HG02973 (cell line): ENCODE results near the gene PSMG3.

ENCODE experiments used
- ATAC-seq: cut with Tn5 transposase; IDR thresholded peaks from one replicate; pipeline ENCODE4 v1.9.1; 2021; ENCODE audit warnings: moderate library complexity; ENCODE audit not compliant: unreplicated experiment

PSMG3 gene

DNA sequence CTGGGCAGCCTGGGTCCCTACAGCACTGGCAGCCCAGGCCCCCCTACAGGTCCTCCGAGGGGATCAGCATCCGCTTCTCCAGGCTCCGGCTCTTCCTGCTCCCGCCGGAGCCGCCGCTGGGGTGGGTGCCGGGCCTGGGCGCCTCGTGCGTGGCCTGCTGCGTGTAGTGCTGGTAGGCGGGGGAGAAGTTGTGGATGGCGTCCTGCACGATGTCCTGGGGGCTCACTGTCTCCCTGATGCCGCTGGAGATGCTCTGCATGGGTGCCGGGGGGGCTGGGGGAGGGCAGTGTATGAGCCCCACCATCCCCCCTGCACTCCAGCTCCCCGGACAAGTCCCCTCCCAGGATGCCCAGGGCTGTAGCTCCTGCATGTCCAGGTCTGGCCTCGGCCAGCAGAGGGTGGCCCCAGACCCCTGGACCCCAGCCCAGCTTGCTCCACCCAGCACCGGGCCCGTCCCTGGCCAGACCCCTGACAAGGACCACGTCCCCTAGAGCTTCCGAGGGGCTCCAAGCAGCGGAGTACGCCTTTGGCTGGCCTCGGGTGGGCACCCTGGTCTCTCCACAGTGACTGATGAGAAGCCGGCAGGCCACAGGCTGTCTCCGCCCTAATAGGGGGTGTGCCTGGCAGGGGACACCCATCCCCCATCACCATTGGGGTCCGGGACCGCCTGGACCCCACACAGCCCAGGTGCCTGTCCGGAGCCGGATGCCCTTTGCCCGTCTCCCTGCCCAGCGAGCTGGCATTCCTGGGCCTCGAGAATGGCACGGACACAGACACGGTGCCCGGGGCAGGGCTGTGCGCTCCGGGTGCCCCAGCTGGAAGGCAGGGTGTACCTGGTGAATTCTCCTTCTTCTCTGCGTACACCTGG is 22.7 kb downstream of the PSMG3 start:
- no peak for ATAC-seq

- no peak for ATAC-seq
Observed at GRCh38 chr7:1546274-1546908, 23.4 kb downstream of the PSMG3 start.

GRCh38 chr7:1545417-1546246 is 24.2 kb downstream of the PSMG3 start:
- ATAC-seq: no peak

GRCh38 chr7:1544896-1545416 is 24.9 kb downstream of the PSMG3 start:
- ATAC-seq: no peak

DNA sequence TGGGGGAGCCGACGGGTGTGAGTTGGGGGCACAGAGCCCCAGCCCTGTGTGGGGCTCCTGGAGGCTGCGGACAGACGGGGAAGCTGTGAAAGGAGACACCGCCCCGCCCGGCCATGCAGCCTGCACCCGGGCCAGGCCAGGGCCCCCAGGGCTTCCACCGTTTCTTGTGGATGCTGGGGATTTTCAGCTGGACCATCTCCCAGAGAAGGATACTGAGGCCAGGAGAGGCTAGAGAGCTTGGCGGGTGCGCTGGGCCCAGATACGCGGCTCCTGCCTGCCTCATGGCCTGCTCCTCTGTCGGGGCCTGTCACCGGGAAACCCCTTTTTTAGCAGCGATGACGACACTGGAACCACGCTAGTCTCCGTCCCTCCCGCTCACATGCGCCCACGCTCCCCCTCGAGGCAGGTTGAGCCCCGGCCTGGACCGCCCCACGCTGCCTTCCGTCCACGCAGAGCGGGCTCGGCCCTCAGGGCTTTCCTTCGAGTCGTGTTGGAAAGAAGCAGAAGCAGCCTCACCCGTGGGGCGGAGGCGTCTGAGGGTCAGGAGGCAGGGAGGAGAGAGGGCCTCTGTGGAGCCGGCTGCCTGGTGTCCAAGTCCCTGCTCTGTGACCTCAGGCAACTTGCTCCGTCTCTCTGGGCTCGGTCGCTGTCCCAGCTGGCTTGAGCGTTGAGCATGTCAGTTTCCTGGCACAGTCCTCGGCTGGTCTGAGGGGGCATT is 25.5 kb downstream of the PSMG3 start:
- ATAC-seq: no peak

GRCh38 chr7:1543826-1544177 is 26.0 kb downstream of the PSMG3 start:
- ATAC-seq: no peak

DNA sequence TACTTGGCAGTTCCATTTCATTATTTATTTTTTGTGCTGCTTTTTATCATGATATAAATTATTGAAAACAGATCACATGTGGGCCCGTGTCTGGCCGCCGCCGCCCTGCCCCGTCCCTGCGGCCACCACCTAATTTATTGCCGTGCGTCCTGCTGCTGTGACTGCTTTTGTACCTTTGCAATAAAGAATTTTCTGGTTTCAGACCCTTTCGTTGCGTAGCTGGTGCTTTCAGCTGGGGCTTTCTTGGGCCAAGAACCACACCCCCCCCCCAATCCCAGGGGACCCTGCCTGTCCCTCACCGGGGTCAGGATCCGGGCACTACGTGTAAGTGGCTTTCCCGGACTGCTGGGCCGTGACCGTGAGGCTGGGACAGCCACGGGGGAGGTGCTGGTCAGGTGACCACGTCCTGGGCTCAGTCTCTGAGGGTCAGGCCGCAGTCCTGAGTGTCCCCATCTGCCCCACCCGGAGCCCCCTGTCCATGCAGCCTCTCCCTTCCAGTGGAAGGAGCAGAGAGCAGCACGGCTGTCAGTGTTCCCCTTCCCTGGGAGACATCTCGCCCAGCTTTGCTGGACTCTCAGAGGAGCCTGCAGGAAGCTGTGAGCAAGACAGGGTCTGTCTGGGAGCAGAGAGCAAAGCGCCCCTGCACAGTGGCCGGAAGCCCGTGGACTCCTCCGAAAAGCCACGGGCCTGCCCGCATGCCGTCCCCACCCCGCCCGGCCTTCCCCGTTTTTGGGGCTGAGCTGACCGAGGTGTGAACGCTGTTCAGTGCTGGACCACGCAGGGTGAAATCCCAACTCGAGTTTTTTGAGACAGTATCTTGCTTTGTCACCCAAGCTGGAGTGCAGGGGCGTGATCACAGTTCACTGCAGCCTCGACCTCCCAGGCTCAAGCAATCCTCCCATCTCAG is 26.7 kb downstream of the PSMG3 start:
- no peak for ATAC-seq

DNA sequence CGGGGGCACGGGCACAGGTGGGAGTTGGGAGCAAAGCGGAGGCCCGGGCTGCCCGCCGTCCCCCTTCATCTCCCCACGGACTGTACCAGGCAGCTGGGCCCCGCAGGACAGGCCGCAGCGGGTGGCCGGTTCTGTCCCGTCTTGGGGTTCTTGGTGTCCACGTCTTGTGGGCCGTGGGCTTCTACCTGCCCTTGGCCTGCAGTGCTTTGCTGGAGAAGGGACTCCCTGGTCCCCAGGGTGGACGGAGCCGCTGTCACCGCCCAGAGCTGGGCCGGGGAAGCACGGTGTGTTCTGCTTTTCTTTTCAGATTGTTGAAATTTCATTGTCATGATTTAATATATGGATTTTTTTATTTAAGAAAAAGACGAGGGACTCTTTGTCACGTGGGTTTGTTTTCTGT is 27.5 kb downstream of the PSMG3 start:
- ATAC-seq: no peak

- ATAC-seq: no peak
Observed at GRCh38 chr7:1541431-1542162, 28.2 kb downstream of the PSMG3 start.

DNA sequence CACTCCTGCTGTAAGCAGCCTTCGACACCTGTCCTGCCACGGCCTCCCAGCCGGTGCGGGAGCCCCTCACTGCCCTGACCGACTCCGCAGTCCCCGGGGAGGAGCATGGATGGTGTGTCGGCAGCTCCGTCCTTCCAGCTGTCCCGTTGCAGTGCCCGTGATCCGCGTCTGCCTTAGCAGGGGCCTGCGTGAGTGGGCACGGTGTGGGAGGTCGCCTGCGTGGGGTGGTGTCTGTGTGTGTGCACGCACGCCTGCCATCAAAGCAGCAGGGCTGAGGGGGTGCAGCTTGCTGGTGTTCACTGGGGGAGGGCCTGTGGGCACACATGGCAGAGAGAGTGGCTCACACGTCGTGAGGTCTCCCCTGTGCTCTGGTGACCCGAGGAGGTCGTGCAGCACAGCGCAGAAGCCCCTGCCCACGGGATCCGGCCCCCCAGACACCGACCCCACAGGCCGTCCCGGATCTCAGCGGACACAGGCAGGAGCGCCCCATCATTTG is 29.0 kb downstream of the PSMG3 start:
- ATAC-seq: no peak

DNA sequence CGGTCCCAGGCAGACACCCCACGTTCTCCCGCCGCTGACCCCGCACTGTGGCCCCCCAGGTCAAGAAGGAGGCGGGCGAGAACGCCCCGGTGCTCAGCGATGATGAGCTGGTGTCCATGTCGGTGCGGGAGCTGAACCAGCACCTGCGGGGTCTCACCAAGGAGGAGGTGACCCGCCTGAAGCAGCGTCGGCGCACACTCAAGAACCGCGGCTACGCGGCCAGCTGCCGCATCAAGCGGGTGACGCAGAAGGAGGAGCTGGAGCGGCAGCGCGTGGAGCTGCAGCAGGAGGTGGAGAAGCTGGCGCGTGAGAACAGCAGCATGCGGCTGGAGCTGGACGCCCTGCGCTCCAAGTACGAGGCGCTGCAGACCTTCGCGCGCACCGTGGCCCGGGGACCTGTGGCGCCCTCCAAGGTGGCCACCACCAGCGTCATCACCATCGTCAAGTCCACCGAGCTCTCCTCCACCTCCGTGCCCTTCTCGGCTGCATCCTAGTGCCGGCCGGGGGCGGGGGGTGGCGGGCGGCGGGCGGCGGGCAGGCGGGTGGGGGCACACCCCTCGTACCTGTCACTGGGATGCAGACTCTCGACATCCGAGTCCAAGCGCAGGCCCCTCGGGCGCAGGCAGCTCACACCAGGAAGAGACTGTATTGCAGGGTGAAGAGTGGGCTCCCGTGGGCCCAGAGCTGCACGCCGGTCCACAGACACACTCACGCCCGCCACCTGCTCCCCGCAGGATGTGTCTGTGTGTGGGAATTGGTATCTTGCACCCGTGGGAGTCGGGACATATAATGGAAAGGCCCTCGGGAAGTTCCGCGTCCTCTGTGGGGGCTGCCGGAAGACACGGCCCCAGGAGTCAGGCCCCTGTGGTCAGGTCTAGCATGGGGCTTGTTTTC is 29.7 kb downstream of the PSMG3 start:
- ATAC-seq: no peak

GRCh38 chr7:1539181-1539881 is 30.5 kb downstream of the PSMG3 start:
- no peak for ATAC-seq

GRCh38 chr7:1538544-1539180 is 31.2 kb downstream of the PSMG3 start:
- ATAC-seq: no peak

DNA sequence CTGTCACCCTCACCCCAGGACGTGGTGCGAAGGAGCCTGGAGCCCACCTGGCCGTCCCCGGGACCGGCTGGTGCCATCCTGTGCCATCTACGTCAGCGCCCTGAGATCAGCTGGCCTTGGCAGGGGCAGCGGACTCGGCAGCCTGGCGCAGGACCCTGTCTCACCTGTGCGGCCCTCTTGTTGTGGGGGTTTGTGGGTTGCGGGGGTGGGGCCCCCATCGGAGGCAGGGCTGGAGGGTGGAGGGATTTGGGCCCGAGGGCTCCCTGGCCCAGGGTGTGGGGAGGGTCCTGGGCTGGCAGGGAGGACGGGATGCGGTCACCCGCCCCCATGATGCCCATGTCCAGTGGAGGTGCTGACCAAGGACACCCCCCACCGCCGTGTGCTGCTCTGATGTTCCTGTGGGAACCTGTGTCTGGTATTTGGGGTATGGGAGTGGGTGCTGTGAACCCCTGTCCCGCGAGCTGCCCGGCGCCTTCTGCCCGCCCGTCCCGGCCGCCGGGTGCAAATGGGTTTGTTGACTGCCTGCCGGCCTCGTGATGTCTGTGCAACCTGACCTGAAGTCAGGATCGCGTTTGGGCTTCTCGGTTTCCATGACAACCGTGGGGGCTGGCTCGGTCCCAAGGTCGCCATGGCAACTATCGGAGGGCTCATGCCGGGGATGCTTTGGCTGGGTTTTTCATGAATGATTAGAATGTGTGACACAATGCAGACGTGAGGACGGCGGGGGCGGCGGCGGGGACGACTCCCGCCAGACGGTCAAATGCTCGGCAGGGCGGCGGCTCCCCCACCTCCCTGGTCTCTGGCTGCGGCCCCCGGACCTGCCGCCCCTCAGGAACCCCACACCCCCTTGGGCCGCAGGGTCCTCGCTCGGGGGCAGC is 32.1 kb downstream of the PSMG3 start:
- no peak for ATAC-seq

DNA sequence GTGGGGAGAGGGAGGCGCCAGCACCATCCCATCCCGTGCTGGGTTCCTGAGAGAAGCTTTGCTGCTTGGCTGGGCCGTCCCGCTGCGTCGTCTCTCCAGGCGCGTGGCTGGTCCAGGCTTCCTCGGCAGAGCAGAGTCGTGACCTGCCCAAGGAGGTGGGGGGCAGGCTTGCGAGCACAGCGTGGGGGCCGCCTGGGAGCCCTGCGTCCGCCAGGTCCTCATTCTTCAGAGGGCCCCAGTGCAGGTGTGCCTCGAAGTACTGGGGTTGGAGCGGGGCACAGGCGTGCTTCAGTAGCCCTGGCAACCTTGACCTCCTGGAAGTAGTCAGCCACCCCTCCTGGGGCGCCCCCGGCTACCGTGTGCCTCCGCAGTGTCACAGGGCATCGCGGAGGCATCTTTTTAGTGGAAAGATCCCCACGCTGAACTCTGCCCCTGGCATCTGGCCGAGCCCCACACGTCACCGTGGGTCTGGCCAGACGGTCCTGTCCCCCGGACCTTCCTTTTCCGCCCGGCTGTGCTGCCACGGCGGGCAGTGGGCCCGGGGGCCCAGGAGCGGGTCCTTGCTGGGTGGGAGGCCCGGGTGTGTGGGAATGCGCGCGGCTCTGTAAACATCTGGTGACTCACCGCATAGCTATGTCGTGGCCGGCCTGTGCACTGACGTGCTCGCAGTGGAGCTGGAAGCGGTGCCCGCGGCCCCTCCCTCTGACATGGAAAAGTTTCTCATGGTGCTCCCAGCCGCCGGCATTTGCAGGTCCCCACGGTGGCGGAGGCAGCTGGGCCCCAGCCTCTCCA is 32.9 kb downstream of the PSMG3 start:
- no peak for ATAC-seq
